NCI-H1417 treated with DMSO at 0.1 percent for 48 hours (cell line): ENCODE results near the gene SLC30A10.
"Not testable (repeated sequence)": the region's sequence is repeated elsewhere in the genome, so short reads cannot be mapped to it uniquely, and the experiment has no call there.

Experiments used
- DNase-seq: peaks from one replicate; lab custom pipeline; 2025; lab: John Stamatoyannopoulos, UW

SLC30A10 gene

GRCh38 chr1:219891846-219892245 is 36.5 kb downstream of the SLC30A10 start:
- DNase-seq: not testable (repeated sequence)

- not testable (repeated sequence) for DNase-seq
These were observed 39.7 kb downstream of the SLC30A10 start for GRCh38 chr1:219888667-219889066.

- no peak for DNase-seq
These were observed 42.7 kb downstream of the SLC30A10 start for GRCh38 chr1:219885680-219886079.

GRCh38 chr1:219883400-219884332 is 44.7 kb downstream of the SLC30A10 start:
- DNase-seq: no peak

- no peak for DNase-seq
These were observed 45.6 kb downstream of the SLC30A10 start for GRCh38 chr1:219882755-219883154.

GRCh38 chr1:219882096-219882495 is 46.3 kb downstream of the SLC30A10 start:
- no peak for DNase-seq

GRCh38 chr1:219880765-219881457 is 47.4 kb downstream of the SLC30A10 start:
- DNase-seq: no peak

- no peak for DNase-seq
These were observed 51.6 kb downstream of the SLC30A10 start for GRCh38 chr1:219876798-219877209.

GRCh38 chr1:219875860-219876259 is 52.5 kb downstream of the SLC30A10 start:
- no peak for DNase-seq

GRCh38 chr1:219872538-219872937 is 55.8 kb downstream of the SLC30A10 start:
- DNase-seq: not testable (repeated sequence)

GRCh38 chr1:219871427-219872057 is 56.8 kb downstream of the SLC30A10 start:
- no peak for DNase-seq

- not testable (repeated sequence) for DNase-seq
These were observed 59.7 kb downstream of the SLC30A10 start for GRCh38 chr1:219868615-219869014.
